Left colon (tissue), 2 donors: ENCODE results near the gene AASS. TPM values are rescaled to one million over a fixed set of nuclear protein-coding genes. Genes with fewer than 3 reads are reported as not detected.
"Not testable (repeated sequence)": the region's sequence is repeated elsewhere in the genome, so short reads cannot be mapped to it uniquely, and the experiment has no call there.

ENCODE experiments used
- ATAC-seq: fragments of 200-7000 bp; cut with Tn5 transposase; one replicate; pipeline ENCODE4 v1.9.1; 2020; ENCODE audit warnings: mild to moderate bottlenecking, moderate library complexity
- DNase-seq, 2 donors: peaks; one replicate each; pipeline ENCODE4 v3.0.0-alpha.2; 2020
- intact Hi-C, 2 donors: fragments of 100-400 bp; cut with DNase I in 1 of 2; cut with micrococcal nuclease in 1 of 2; formaldehyde crosslinking; loops; one replicate each; pipeline versions ENCODE4 v1.11.2 to v1.14.0; 2022; cut with DNase I, micrococcal nuclease
- total RNA-seq, 2 donors: library from RNA; stranded (reverse); fragmentation: NEBNext Ultra II Directional; extraction: Animal tissue kit (Norgen Biotek cat#: 25700); gene quantifications; one replicate each; pipeline ENCODE4 v1.2.1, GENCODE V29; 2021
- donor health status: DM: no; HTN: no; CAD: no.
- donor health status: DM: yes; HTN: yes; CAD: no.

AASS gene
- total RNA-seq, 2 donors from 2014 or later, result 1.8 to 5.1 TPM

GRCh38 chr7:122134793-122135192, 9.3 kb downstream of the AASS start:
- DNase-seq, ATAC-seq, intact Hi-C loops: not testable (repeated sequence)

- ATAC-seq (no peak), DNase-seq (no peak)
- intact Hi-C loops, result no loop called here
These were observed 10.6 kb downstream of the AASS start for GRCh38 chr7:122133477-122133876.

GRCh38 chr7:122132341-122132740, 11.7 kb downstream of the AASS start:
- intact Hi-C loops, result no loop called here
- ATAC-seq (no peak), DNase-seq (no peak)

- no peak for DNase-seq
- no peak for ATAC-seq
- intact Hi-C loops, result no loop called here
These were observed 20.3 kb downstream of the AASS start for GRCh38 chr7:122123746-122124145.

GRCh38 chr7:122118757-122119156, 25.3 kb downstream of the AASS start:
- no peak for DNase-seq
- ATAC-seq, result no peak
- intact Hi-C loops, result no loop called here

GRCh38 chr7:122103064-122103463, 41.0 kb downstream of the AASS start:
- DNase-seq, result no peak
- ATAC-seq, result no peak
- intact Hi-C loops, result no loop called here

- intact Hi-C loops, result no loop called here
- DNase-seq, result no peak
- ATAC-seq, result no peak
These were observed 44.0 kb downstream of the AASS start for GRCh38 chr7:122100021-122100420.

- no peak for DNase-seq
- ATAC-seq, result no peak
- intact Hi-C loops, result no loop called here
These were observed 48.4 kb downstream of the AASS start for GRCh38 chr7:122095642-122096041.

- intact Hi-C loops, result no loop called here
- ATAC-seq (no peak), DNase-seq (no peak)
These were observed 49.5 kb downstream of the AASS start for GRCh38 chr7:122094549-122094948.

GRCh38 chr7:122092964-122093797, 50.9 kb downstream of the AASS start:
- DNase-seq (peak; percentile 28 to 73), ATAC-seq (peak; percentile 61)
- intact Hi-C loops, result no loop called here

- no peak for ATAC-seq
- intact Hi-C loops, result no loop called here
These were observed 61.4 kb downstream of the AASS start for GRCh38 chr7:122082670-122083069.

GRCh38 chr7:122082160-122082559, 61.9 kb downstream of the AASS start:
- ATAC-seq (no peak), DNase-seq (no peak)
- intact Hi-C loops, result no loop called here

More at GRCh38 chr7:122082670-122083069, 61.4 kb downstream of the AASS start:
- DNase-seq, result no peak

GRCh38 chr7:122073635-122074034, 70.4 kb downstream of the AASS start:
- intact Hi-C loops, result no loop called here
- no peak for ATAC-seq
- DNase-seq, result no peak

GRCh38 chr7:122072924-122073599, 71.0 kb downstream of the AASS start:
- ATAC-seq (no peak), DNase-seq (no peak)
- intact Hi-C loops, result no loop called here

GRCh38 chr7:122072272-122072671, 71.8 kb downstream of the AASS start:
- ATAC-seq (no peak), DNase-seq (no peak)
- intact Hi-C loops, result no loop called here

- intact Hi-C loops, result no loop called here
- DNase-seq, result no peak
- no peak for ATAC-seq
These were observed 73.2 kb downstream of the AASS start for GRCh38 chr7:122070834-122071233.

GRCh38 chr7:122070062-122070461, 74.0 kb downstream of the AASS start:
- DNase-seq (no peak), ATAC-seq (no peak)
- intact Hi-C loops, result no loop called here

- intact Hi-C loops, result no loop called here
- ATAC-seq (no peak), DNase-seq (no peak)
These were observed 75.0 kb downstream of the AASS start for GRCh38 chr7:122068999-122069398.

GRCh38 chr7:122068046-122068445, 76.0 kb downstream of the AASS start:
- no peak for DNase-seq
- no peak for ATAC-seq
- intact Hi-C loops, result no loop called here

GRCh38 chr7:122067077-122067476, 77.0 kb downstream of the AASS start:
- DNase-seq (no peak), ATAC-seq (no peak)
- intact Hi-C loops, result no loop called here
